GM12891 (cell line): ENCODE data around the gene SYNC.

Experiments
- POLR2A ChIP-seq: IDR thresholded peaks from 2 replicates; pipeline ENCODE4 v1.6.1; 2011; ENCODE audit warnings: low read depth, low read length, control low read depth
- POLR2AphosphoS5 ChIP-seq: IDR thresholded peaks from 2 replicates; pipeline ENCODE4 v1.6.1; 2011; ENCODE audit warnings: low read depth, low read length, control low read depth

DNA sequence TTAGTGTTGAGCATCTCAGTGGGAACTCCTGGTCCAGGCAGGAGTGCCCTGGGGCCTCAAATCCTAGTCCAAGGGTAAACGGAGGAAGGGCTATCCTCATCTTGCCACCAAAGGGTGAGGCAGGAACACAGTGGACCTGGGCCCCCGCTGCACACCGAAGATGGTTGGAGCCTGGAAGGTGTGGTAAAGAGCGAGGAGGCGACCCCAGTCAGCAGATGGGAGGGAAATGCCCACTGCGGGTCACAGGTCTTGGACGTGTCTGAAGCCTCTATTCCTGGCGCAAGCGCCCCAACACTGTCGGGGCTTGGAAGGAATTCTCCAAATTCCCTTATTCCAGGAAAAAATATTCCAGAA lies 38.5 kb upstream of the SYNC start:
- TF ChIP-seq POLR2A (no peak), POLR2AphosphoS5 (no peak)
